ENCODE measurements around the gene RGS21.

DNA sequence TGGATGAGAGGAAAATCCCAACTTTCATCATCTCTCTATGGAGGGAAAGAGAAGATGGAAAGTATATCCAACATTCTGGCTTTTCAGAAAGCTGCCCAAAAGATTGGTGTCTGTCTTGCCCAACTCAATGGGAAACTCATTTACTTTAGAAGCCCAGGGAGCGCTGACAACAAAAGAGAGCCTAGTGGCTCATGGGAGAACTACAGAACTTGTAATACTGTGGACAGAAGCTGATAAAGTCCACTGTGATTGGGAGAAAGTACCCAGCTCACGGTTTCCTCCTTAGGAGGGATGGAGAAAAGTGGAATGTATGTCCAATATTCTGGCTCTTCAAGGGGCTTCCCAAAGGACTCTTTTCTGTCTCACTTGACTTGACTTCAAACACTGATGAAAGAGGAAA, 66.0 kb downstream of the RGS21 start:
- TF ChIP-seq EZH2phosphoT487 (IDR thresholded peaks at IDR 0.05; ENCODE audit: borderline replicate concordance, low read length) (no peak), EZH2 (IDR thresholded peaks at IDR 0.05; ENCODE audit: low read length, unreplicated experiment) (no peak)
- TF ChIP-seq, protein P1, sequence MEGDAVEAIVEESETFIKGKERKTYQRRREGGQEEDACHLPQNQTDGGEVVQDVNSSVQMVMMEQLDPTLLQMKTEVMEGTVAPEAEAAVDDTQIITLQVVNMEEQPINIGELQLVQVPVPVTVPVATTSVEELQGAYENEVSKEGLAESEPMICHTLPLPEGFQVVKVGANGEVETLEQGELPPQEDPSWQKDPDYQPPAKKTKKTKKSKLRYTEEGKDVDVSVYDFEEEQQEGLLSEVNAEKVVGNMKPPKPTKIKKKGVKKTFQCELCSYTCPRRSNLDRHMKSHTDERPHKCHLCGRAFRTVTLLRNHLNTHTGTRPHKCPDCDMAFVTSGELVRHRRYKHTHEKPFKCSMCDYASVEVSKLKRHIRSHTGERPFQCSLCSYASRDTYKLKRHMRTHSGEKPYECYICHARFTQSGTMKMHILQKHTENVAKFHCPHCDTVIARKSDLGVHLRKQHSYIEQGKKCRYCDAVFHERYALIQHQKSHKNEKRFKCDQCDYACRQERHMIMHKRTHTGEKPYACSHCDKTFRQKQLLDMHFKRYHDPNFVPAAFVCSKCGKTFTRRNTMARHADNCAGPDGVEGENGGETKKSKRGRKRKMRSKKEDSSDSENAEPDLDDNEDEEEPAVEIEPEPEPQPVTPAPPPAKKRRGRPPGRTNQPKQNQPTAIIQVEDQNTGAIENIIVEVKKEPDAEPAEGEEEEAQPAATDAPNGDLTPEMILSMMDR (conservative IDR thresholded peaks at IDR 0.05; ENCODE audit: low read depth, low read length): no peak
